ENCODE measurements around the gene CFAP53. TPM values are rescaled to one million over a fixed set of nuclear protein-coding genes. Genes with fewer than 3 reads are reported as not detected.

Gene CFAP53
- total and polyA plus RNA-seq, 2 of the 13 experiments (the other 11 are each of a cell fraction or from before 2014, with no cell fraction given) = 0.05 to 0.07 TPM

DNA sequence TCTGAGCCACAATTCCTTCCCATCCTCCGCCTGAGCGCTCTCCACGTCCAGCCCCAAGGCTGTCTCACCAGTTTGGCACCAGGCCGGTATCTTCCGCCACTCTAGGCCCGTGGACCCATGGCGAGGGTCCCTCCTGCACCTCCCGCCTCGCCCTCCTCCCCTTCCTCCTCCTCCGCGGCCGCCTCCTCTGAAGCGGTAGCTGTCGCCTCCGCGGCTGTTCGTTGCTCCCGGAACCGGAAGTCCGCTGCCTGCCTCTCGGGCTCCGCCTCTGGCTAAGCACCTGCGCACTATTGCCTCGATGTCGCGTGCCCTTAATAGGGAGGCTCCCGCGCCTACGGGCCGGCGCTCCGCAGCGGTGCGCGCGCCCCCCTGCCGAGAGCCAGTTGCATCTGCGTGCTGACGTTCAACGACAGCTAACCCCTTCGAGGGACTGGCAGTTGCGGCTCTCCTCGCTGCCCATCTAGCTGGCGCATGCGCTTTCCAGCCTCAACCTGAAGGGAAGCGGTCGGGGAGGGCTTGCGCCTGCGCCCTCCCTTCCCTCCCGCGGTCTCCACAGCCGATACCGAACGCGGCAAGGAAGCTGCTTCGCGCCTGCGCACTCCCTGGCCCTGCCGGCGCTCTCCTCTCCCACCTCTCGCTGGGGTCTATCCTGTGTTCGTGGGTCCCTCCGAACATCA lies 15.1 kb upstream of the CFAP53 start, which contains the start of gene MBD1 (continued):
- TF ChIP-seq ZMAT3 (CRISPR knock-in tag; conservative IDR thresholded peaks at IDR 0.05) = peak; percentile 89
- peak; percentile 91 for TF ChIP-seq SIN3A (IDR thresholded peaks at IDR 0.05; ENCODE audit: borderline replicate concordance, low read depth, low read length)
- no peak for TF ChIP-seq NFRKB (IDR thresholded peaks at IDR 0.05)
- TF ChIP-seq ZNF264 (CRISPR knock-in tag; IDR thresholded peaks at IDR 0.05) = peak; percentile 47; the same call in 1 of the 2 replicates
- TF ChIP-seq, protein P1, sequence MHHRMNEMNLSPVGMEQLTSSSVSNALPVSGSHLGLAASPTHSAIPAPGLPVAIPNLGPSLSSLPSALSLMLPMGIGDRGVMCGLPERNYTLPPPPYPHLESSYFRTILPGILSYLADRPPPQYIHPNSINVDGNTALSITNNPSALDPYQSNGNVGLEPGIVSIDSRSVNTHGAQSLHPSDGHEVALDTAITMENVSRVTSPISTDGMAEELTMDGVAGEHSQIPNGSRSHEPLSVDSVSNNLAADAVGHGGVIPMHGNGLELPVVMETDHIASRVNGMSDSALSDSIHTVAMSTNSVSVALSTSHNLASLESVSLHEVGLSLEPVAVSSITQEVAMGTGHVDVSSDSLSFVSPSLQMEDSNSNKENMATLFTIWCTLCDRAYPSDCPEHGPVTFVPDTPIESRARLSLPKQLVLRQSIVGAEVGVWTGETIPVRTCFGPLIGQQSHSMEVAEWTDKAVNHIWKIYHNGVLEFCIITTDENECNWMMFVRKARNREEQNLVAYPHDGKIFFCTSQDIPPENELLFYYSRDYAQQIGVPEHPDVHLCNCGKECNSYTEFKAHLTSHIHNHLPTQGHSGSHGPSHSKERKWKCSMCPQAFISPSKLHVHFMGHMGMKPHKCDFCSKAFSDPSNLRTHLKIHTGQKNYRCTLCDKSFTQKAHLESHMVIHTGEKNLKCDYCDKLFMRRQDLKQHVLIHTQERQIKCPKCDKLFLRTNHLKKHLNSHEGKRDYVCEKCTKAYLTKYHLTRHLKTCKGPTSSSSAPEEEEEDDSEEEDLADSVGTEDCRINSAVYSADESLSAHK (CRISPR knock-in tag; IDR thresholded peaks at IDR 0.05; ENCODE audit: borderline replicate concordance) = no peak
- TF ChIP-seq CENPT (CRISPR knock-in tag; IDR thresholded peaks at IDR 0.05; ENCODE audit: low read depth) = peak; percentile 79; the same call in 1 of the 2 replicates
- peak; percentile 95 for TF ChIP-seq ZSCAN21 (CRISPR knock-in tag; IDR thresholded peaks at IDR 0.05; ENCODE audit: borderline replicate concordance)
- TF ChIP-seq, protein P2, sequence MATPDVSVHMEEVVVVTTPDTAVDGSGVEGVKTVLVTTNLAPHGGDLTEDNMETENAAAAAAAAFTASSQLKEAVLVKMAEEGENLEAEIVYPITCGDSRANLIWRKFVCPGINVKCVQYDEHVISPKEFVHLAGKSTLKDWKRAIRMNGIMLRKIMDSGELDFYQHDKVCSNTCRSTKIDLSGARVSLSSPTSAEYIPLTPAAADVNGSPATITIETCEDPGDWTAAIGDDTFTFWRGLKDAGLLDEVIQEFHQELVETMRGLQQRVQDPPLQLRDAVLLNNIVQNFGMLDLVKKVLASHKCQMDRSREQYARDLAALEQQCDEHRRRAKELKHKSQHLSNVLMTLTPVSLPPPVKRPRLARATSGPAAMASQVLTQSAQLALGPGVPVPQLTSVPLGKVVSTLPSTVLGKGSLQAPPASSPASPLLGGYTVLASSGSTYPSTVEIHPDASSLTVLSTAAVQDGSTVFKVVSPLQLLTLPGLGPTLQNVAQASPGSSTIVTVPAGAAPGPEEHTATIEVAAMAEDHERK (CRISPR knock-in tag; IDR thresholded peaks at IDR 0.05; ENCODE audit: low read depth) = peak; percentile 82
- peak; percentile 98 for TF ChIP-seq THAP9 (CRISPR knock-in tag; IDR thresholded peaks at IDR 0.05; ENCODE audit: borderline replicate concordance)
- peak; percentile 83 for TF ChIP-seq ZBTB14 (CRISPR knock-in tag; IDR thresholded peaks at IDR 0.05)
- no peak for TF ChIP-seq TCF7L2 (IDR thresholded peaks at IDR 0.05; ENCODE audit: low read depth, low read length)
- TF ChIP-seq JUND (CRISPR knock-in tag; IDR thresholded peaks at IDR 0.05) = no peak
- TF ChIP-seq SOX13 (IDR thresholded peaks at IDR 0.05) = no peak
- peak in 1 of 2 experiments; percentile 37; a peak in 2 of 4 replicates for TF ChIP-seq SOX13 (CRISPR knock-in tag; conservative IDR thresholded peaks at IDR 0.05 in 1 of 2, IDR thresholded peaks at IDR 0.05 in 1 of 2)
- TF ChIP-seq ZNF737 (CRISPR knock-in tag; IDR thresholded peaks at IDR 0.05; ENCODE audit: borderline replicate concordance) = no peak
- TF ChIP-seq ZBTB38 (CRISPR knock-in tag; IDR thresholded peaks at IDR 0.05) = peak; percentile 70; the same call in 1 of the 2 replicates
- no peak for TF ChIP-seq ZNF275 (CRISPR knock-in tag; IDR thresholded peaks at IDR 0.05; ENCODE audit: borderline replicate concordance)
- peak; percentile 61; the same call in 1 of the 2 replicates for TF ChIP-seq ZNF136 (CRISPR knock-in tag; IDR thresholded peaks at IDR 0.05; ENCODE audit: low read depth)
- TF ChIP-seq, protein P3, sequence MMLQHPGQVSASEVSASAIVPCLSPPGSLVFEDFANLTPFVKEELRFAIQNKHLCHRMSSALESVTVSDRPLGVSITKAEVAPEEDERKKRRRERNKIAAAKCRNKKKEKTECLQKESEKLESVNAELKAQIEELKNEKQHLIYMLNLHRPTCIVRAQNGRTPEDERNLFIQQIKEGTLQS (CRISPR knock-in tag; IDR thresholded peaks at IDR 0.05) = no peak; the same call in 1 of the 2 replicates
